Skin epidermis (tissue), 12 donors: ENCODE data around the gene CCDC92.

Experiments used
- H3K27ac ChIP-seq, 21 experiments: fragments of 200-600 bp; sonication (generic) in 11 of 21; one replicate each; pipeline ENCODE4 v1.5.0; 2020; ENCODE audit warnings: mild to moderate bottlenecking in 3 of 21, inconsistent platforms in 2 of 21, moderate library complexity in 2 of 21
- H3K4me3 ChIP-seq, 7 experiments: fragments of 200-600 bp; sonication (generic) in 2 of 7; one replicate each; pipeline ENCODE4 v1.5.0; 2020; ENCODE audit warnings: inconsistent platforms in 2 of 7, mild to moderate bottlenecking in 2 of 7, moderate library complexity in 1 of 7

CCDC92 gene

GRCh38 chr12:123940627-123940966 is 32.0 kb downstream of the CCDC92 start:
- Histone ChIP-seq H3K4me3 (no peak overlapping the region), H3K27ac (no peak overlapping the region)

DNA sequence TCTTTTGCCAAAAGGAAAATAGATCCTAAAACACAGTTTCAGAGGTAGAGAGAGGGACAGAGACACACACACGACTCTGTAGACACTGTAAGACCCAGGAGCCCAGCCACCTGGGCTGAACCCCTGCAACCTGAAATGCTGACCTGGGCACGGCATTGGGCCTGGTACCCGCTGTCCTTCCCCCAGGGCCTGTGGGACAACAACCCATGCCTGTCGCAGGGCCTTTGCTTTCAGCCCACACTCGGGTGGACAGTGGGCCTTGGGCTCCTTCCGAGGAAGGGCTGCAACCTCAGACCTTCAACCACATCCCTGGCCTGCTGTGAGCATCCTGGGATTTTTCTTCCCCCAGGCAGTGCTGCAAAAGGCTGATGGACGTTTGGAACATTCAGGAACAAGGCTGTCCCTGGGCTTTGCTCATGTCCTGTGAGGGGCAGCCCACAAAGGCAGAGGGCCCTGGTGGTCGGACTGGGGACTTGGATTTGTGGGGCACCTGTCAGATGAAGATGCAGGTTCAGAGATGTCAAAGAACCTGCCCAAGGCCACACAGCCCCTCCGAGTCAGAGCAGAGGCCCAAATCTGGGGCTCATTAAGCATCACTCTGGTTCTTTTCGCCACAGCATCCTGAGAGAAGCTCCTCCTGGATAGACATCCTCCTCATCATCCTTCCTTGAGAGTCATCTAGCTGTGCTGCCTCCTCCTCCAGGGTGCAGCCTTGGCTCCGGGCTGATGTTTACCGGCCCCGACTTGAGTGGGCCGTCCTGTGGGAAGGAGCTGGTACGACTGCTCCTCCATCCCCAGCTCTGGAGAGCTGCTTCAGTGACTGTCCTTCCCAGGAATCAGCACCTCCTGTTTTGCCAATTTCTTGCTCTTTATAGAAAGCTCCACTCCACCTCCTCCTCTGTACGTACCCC is 32.7 kb downstream of the CCDC92 start:
- no peak overlapping the region for H3K27ac ChIP-seq

GRCh38 chr12:123938679-123939480 is 33.8 kb downstream of the CCDC92 start:
- Histone ChIP-seq H3K27ac (peak overlapping the region in 2 of 21 experiments; percentile 58 to 77), H3K4me3 (no peak overlapping the region)

More for the DNA sequence above, 32.7 kb downstream of the CCDC92 start:
- no peak overlapping the region for H3K4me3 ChIP-seq

DNA sequence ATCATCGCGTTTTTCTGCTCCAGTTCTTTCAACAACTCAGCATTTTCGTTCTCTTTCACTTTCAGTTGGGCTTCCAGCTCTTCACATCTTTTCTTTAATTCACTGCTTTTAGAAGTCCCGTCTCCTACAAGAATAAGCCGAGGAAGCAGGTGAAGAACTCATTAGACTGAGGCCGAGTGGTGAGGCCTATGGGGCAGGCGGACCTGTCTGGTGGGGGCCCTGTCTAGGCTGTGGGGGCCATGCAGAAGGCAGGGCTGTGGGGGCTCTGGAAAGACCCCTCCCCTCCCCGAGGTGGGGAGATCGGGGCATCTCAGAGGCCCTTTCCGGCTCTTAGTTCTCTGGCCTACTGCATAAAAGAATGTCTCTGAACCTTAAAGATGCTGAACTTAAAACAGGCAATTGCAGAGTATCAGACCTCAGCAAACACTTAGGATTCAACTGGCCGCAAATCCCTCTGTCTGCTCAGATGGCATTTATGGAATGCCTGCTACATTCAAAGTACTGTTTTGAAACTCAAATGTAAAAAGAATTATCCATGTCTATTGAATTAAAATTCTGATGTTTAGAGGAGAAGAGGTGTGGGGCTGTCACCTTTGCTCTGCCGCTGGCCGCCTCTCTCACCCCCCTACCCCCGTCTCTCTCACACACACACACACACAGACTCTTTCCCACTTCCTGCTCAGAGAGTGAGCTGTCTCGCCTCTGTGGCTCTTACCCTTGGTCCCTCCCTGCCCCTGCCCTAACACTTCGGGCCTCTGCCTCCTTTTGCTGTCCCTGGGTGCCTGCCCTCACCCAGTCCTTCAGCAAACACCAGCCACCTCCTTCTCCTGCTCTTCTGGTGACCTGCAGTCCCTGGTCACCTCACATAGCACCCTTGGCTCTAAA is 34.7 kb downstream of the CCDC92 start:
- peak overlapping the region in 3 of 21 experiments; percentile 8 to 77 (median 64) for H3K27ac ChIP-seq

DNA sequence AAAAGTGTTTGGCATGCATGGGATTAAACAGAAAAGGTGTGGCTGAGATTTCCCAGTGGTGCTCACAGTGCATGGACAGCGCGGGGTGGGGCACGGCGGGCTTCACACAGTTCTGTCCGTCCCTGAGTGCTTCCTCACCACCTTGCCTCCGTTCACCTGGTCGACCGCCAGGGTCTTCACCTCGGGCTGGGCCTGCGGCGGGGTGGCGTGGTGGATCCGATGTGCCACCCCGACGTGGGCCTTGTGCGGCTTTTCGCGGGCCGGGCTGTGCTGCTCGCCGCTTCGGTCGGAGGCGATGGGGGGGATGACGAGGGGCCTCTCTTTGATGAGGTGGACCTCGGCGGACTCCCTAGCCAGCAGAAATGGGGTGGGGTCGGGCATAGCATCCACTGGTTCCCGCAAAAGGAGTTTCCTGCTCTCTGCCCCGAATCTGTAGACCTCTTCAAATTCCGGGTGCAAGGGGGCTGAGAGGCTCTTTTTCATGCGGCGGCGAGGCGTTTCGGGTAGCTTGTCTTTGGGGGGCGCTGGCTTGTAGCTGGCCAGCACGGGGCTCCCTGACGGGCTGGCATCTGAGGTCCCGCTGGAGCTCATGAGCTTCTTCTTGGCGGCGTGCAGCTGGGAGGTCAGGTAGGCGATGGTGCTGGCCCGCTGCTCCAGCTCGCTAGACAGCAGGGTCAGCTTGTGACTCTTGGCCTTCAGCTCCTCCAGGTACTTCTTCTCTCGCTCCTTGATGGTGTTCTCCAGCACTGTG is 35.5 kb downstream of the CCDC92 start:
- Histone ChIP-seq H3K4me3 (no peak overlapping the region), H3K27ac (peak overlapping the region in 3 of 21 experiments; percentile 8 to 77 (median 64))

More for the DNA sequence above, 34.7 kb downstream of the CCDC92 start:
- no peak overlapping the region for H3K4me3 ChIP-seq

DNA sequence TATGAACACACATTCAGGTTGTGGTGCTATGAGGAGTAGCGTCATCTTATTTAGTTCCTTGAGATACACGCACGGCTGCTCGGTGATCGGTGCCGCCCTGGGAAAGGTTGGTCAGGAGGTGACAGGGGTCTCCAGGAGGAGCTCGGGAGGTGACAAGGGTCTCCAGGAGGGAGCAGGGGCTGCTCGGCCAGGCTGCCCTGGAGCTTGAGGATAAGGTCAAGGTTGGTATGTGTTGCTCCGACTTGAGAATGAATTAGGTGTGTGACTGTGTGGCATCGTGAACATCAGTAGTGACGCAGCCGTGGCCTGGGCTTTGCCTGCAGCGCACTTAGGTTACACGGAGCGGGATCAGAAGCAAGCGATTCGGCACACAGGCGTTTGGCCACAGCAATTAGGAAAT is 36.2 kb downstream of the CCDC92 start:
- Histone ChIP-seq H3K4me3 (no peak overlapping the region), H3K27ac (no peak overlapping the region)

DNA sequence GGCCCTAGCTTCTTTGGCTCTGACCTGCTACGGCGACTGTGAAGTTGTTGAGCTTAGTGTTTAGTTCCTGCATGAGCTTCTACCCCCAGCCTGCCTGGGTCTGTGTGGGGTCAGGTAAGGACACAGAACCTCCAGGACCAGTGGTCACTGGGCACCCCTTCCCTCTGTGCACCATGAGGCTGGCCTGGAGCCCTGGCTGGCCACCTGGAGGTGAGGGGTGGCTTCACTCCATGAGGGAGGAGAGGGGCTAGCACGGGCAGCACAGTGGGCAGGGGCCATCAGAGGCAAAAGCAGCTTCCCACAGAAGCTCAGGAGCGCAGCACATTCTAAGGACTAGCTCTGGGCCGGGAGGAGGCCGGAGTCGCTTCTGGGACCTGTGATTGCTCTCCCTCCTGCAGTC is 36.7 kb downstream of the CCDC92 start:
- no peak overlapping the region for H3K27ac ChIP-seq
- H3K4me3 ChIP-seq, result no peak overlapping the region

DNA sequence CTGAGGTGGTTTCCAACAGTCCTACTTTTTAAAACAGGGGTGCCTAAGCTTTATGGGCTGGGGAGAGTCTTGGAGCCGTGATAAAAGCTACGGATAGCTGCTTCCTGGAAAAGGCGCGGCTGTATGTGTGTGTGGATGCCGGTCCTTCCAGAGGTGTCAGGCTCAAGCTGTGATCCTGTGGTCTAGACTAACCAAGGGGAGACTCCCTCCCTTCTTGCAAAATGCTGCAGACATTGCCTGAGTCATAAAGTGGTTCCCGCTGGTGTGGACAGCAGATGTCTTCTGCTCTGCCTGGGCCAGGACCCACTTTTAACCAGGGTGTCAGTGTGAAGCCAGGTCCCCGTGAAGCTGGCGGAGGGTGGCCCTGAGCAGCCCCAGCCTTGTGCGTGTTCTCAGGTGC is 37.8 kb downstream of the CCDC92 start:
- Histone ChIP-seq H3K4me3 (no peak overlapping the region), H3K27ac (no peak overlapping the region)

DNA sequence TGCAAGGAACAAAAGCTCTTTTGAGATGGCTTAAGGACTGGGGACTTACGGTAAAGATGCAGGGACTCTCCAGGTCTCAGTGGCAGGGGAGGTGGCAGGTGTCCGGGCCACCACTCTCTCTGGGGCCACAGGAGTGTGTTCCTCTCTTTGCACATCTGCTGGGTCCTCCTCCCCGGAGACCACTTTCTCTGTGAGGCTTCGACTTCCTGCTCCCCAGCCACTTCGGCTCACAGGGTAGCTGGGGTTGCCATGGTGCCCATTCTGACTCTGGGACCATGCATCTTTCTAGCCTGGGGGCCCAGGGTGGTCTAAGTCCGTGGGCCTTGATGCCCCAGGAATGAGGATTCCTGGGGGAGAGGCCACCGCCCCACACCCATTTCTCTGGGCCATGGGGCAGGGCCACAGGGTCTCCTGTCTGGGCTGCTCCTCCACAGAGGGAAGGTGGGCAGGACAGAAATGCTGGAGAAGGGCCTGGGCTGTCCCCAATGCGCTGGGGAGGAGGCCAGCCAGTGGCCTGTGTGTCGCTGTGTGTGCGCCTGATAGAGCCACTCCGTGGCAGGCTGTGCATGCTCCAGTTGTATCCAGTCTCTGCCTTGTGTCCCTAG is 38.5 kb downstream of the CCDC92 start:
- H3K4me3 ChIP-seq, result no peak overlapping the region
- no peak overlapping the region for H3K27ac ChIP-seq

DNA sequence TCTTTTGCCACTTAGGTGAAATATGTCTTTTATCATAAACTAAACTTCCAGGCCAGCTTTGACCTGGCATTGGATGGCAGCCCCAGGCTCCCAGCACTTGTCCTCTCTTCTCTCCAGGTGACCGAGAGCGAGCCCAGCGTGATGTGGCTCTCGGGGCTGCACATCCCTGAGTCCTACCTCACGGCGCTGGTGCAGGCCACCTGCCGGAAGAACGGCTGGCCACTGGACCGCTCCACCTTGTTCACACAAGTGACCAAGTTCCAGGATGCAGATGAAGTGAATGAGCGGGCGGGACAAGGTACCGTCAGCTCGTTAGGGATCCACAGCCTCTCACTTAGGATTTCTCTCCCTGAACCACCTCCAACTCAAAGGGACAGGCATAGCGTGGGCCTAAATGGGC is 39.4 kb downstream of the CCDC92 start:
- H3K27ac ChIP-seq, result no peak overlapping the region
- H3K4me3 ChIP-seq, result no peak overlapping the region

DNA sequence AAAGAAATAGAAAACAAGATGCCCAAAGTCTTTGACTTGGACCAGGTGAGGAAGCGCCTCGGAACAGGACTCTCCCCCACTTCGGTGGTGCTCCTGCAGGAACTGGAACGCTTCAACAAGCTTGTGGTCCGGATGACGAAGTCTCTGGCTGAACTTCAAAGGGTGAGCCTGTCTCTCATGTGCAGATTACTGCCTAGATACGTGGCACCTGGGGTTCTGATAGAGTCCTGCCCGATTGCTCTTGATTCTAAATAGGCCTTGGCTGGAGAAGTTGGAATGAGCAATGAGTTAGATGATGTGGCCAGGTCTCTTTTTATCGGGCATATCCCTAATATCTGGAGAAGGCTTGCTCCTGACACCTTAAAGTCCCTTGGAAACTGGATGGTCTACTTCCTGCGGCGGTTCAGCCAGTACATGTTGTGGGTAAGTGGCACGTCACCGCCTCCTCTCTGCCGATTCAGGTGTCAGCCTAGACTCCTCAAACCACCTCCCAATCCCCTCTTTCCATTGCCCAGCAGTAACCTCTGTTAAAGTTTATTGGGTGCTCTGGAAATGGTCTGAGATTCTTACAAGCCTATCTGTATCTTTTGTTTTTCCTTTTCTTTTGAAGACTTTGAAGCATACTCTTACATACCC is 40.8 kb downstream of the CCDC92 start:
- Histone ChIP-seq H3K27ac (no peak overlapping the region), H3K4me3 (no peak overlapping the region)

DNA sequence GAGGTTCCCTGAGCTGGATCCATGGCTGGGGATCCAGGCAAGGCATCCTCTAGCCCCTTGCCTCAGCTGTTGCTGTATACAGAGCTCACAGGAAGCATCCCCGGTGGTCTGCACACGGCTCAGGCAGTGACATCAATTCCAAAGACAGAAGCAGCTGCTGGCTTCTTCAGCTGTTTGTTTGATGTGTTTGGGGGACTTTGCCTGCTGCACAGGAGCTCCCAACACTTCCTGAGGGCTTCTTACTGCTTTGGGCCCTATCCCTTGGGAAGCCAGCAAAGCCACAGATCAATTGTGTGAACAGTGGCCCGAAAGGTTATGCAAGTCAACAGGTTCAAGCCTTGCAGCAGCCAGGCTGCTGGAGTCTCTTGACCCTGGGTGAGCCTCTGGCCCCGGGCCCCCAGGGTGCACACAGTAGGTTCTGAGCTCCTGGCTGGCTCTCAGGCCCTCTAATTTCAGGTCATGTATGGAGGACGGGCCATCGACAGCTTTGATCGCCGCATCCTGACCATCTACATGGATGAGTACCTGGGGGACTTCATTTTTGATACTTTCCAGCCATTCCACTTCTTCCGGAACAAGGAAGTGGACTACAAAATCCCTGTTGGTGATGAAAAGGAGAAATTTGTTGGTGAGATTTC is 42.6 kb downstream of the CCDC92 start:
- no peak overlapping the region for H3K4me3 ChIP-seq

DNA sequence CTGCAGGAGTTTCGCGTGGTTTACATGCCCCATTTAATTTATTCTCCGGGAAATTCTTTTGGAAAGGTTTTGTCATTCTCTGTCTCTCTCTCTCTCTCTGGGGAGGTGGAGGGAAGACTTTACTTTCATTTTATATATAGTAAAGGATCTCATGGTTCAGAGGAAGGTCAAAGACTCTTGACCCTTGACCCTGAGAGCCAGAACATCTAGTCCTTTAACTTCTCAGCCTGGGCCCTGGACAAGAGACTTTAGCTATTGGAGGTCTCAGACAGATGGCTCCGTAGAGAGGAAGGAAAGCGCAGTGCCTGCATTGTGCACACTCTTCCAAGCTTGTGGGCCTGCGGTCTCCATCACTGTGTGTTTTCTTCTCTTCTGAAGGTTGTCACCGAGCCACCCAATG is 43.7 kb downstream of the CCDC92 start:
- no peak overlapping the region for H3K27ac ChIP-seq
- no peak overlapping the region for H3K4me3 ChIP-seq

More for the DNA sequence above, 42.6 kb downstream of the CCDC92 start:
- H3K27ac ChIP-seq, result no peak overlapping the region

DNA sequence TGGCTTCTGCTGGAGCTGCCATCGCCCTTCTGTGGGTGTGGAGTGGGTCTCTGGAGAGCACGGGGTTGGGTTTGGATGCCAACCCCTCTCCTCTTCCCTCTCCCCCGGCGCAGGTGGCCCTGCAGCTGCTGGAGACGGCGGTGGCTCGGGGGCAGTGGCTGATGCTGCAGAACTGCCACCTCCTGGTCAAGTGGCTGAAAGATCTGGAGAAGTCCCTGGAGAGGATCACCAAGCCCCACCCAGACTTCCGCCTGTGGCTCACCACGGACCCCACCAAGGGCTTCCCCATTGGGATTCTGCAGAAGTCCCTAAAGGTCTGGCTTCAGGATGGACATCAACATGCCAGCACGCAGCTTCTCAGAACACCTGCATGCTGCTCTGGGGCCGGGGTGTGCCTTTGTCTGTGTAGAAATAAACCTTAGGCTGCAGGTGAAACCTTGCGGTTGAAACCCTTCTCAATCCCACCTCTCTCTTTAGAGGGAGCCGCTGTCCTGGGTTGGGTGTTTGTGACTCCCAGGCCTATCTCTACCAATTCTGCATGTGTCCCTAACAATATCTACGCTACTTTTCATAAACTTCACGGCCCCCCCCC is 44.3 kb downstream of the CCDC92 start:
- Histone ChIP-seq H3K27ac (no peak overlapping the region), H3K4me3 (no peak overlapping the region)

- Histone ChIP-seq H3K27ac (no peak overlapping the region), H3K4me3 (no peak overlapping the region)
These were observed 48.1 kb downstream of the CCDC92 start for GRCh38 chr12:123924539-123924938.

DNA sequence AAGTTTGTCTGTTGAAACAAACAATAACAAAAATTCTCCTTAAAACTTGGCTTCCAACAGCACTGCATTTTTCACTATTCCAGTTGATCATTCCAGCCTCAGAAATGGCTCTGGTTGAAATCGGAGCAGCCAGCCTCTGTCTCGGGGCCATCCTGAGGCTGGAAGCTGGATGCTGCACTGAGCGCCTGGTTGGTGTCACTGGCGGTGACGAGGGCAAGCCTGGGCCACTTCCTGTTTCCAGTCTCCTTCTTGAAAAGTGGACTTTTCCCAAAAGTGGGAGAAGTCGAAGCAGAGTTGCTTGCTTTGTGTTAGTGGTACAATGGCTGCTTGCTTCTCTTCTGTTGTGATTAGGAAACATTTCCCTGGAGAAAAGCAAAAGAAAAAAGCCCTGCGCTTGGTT is 48.7 kb downstream of the CCDC92 start:
- Histone ChIP-seq H3K27ac (no peak overlapping the region), H3K4me3 (no peak overlapping the region)

- Histone ChIP-seq H3K4me3 (no peak overlapping the region), H3K27ac (no peak overlapping the region)
These were observed 49.6 kb downstream of the CCDC92 start for GRCh38 chr12:123923038-123923437.

DNA sequence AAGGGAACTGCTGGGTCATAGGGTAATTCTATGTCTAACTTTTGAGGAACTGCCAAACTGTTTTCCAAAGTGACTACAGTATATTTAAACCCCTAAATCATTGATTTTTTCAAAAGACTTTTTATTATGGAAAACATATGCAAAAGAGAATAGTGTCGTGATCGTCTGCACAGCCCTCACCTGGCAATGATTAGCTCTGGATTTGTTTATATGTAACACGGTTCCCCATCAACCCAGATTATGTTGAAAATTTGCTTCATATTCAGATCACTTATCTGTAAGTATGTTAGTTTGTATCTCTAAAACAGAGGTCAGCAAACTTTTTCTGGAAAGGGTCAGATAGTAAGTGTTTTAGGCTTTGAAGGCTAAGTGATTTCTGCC is 52.7 kb downstream of the CCDC92 start:
- H3K4me3 ChIP-seq, result no peak overlapping the region
- H3K27ac ChIP-seq, result no peak overlapping the region
